Fibroblast of lung (primary cell): ENCODE measurements around the gene GNB1L. TPM values are rescaled to one million over a fixed set of nuclear protein-coding genes. Genes with fewer than 3 reads are reported as not detected.

Source experiments
- DNase-seq, 2 donors: peaks; one replicate each; pipeline versions ENCODE4 v3.0.0 to v3.0.0-alpha.2; 2010; ENCODE audit warnings: low read depth in 2 of 2
- H2AFZ ChIP-seq: 2 replicates; pipeline ENCODE4 v1.5.1; 2012; ENCODE audit warnings: low read length, control low read depth, inconsistent platforms
- H3K27ac ChIP-seq: 2 replicates; pipeline ENCODE4 v1.5.1; 2011; ENCODE audit warnings: low read length, control low read depth; ENCODE audit not compliant: insufficient read depth
- H3K27me3 ChIP-seq: 2 replicates; pipeline ENCODE4 v1.5.1; 2011; ENCODE audit warnings: mild to moderate bottlenecking, low read length; ENCODE audit not compliant: control insufficient read depth, insufficient read depth
- H3K36me3 ChIP-seq: 2 replicates; pipeline ENCODE4 v1.5.1; 2011; ENCODE audit warnings: low read length; ENCODE audit not compliant: control insufficient read depth, insufficient read depth
- H3K4me1 ChIP-seq: 2 replicates; pipeline ENCODE4 v1.5.1; 2011; ENCODE audit warnings: low read length; ENCODE audit not compliant: control insufficient read depth, insufficient read depth; ENCODE audit errors: extremely low read depth
- H3K4me2 ChIP-seq: 2 replicates; pipeline ENCODE4 v1.5.1; 2011; ENCODE audit warnings: low read length, control low read depth; ENCODE audit not compliant: insufficient read depth; ENCODE audit errors: extremely low read depth
- H3K4me3 ChIP-seq, 4 experiments: fragments of 200-600 bp in 1 of 4; sonication (generic) in 1 of 4; replicated peaks in 1 of 4; 2 replicates each; pipeline ENCODE4 v1.5.1; 2011 to 2016; ENCODE audit warnings: low read length in 4 of 4, low read depth in 3 of 4, mild to moderate bottlenecking in 3 of 4, control low read depth in 2 of 4, inconsistent platforms in 1 of 4, mixed read lengths in 1 of 4; ENCODE audit not compliant: insufficient read depth in 1 of 4; ENCODE audit errors: control extremely low read depth in 1 of 4
- H3K79me2 ChIP-seq: 2 replicates; pipeline ENCODE4 v1.5.1; 2012; ENCODE audit warnings: mild to moderate bottlenecking, low read length, inconsistent platforms; ENCODE audit not compliant: control insufficient read depth, insufficient read depth
- H3K9ac ChIP-seq: 2 replicates; pipeline ENCODE4 v1.5.1; 2011; ENCODE audit warnings: mild to moderate bottlenecking, low read length, control low read depth; ENCODE audit not compliant: insufficient read depth
- H3K9me3 ChIP-seq: 2 replicates; pipeline ENCODE4 v1.5.1; 2012; ENCODE audit warnings: low read depth, low read length; ENCODE audit not compliant: control insufficient read depth, insufficient read depth
- H4K20me1 ChIP-seq: 2 replicates; pipeline ENCODE4 v1.5.1; 2011; ENCODE audit warnings: low read length; ENCODE audit not compliant: control insufficient read depth, insufficient read depth; ENCODE audit errors: extremely low read depth
- EZH2 ChIP-seq: IDR thresholded peaks from 2 replicates; pipeline ENCODE4 v1.5.1; 2012; ENCODE audit warnings: low read length, control low read depth, mild to moderate bottlenecking; ENCODE audit errors: missing control alignments
- polyA plus RNA-seq, 2 donors: library from polyadenylated mRNA; depleted of rRNA in 1 of 2; stranded (reverse) in 1 of 2; unstranded in 1 of 2; fragments of >200 nt; gene quantifications; 2 replicates each; pipeline ENCODE4 v1.2.1, GENCODE V29; 2011 to 2012; ENCODE audit warnings: missing spikeins in 1 of 2
- total RNA-seq: library from RNA; depleted of rRNA; stranded (reverse); fragments of >200 nt; gene quantifications from 2 replicates; pipeline ENCODE4 v1.2.1, GENCODE V29; 2014
- TF ChIP-seq, protein P1 (sequence below), 2 donors: IDR thresholded peaks in 1 of 2; conservative IDR thresholded peaks in 1 of 2; 1 replicate in 1 of 2; 2 replicates in 1 of 2; pipeline ENCODE4 v1.5.1; 2011 to 2012; ENCODE audit warnings: low read length in 2 of 2, control low read depth in 1 of 2, inconsistent platforms in 1 of 2, low read depth in 1 of 2, mild to moderate bottlenecking in 1 of 2

The GNB1L gene
- total and polyA plus RNA-seq, 2 donors (not counting 1 experiment from before 2014, with no cell fraction given), result 1.4 to 7.8 TPM

DNA sequence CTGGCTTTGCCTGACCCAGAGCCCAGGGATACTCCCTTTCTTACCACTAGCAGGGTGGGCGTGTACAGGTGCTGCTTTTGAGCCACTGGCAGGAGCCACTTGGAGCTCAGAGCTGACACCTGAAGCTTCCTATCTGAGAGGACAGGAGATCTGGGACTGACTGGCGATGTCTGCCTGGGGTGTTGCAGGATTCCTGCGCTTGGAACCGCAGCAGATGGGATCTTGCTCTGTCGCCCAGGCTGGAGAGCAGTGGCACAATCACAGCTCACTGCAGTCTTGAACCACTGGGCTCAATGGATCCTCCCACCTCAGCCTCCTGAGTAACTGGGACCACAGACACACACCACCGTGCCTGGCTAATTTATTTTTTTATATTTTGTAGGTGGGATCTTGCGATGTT is 113.6 kb downstream of the GNB1L start:
- Histone ChIP-seq H3K4me3 (no peak overlapping the region), H3K9ac (no peak overlapping the region), H3K4me1 (no peaks in the 10 kb centered on the region), H3K9me3 (no peaks in the 10 kb centered on the region), H3K36me3 (no peaks in the 10 kb centered on the region), H2AFZ (no peak overlapping the region), H3K27ac (no peak overlapping the region), H4K20me1 (no peaks in the 10 kb centered on the region), H3K27me3 (no peaks in the 10 kb centered on the region), H3K4me2 (no peak overlapping the region), H3K79me2 (no peaks in the 10 kb centered on the region)
- DNase-seq, result no peak
- no peak for TF ChIP-seq EZH2
- TF ChIP-seq, protein P1, sequence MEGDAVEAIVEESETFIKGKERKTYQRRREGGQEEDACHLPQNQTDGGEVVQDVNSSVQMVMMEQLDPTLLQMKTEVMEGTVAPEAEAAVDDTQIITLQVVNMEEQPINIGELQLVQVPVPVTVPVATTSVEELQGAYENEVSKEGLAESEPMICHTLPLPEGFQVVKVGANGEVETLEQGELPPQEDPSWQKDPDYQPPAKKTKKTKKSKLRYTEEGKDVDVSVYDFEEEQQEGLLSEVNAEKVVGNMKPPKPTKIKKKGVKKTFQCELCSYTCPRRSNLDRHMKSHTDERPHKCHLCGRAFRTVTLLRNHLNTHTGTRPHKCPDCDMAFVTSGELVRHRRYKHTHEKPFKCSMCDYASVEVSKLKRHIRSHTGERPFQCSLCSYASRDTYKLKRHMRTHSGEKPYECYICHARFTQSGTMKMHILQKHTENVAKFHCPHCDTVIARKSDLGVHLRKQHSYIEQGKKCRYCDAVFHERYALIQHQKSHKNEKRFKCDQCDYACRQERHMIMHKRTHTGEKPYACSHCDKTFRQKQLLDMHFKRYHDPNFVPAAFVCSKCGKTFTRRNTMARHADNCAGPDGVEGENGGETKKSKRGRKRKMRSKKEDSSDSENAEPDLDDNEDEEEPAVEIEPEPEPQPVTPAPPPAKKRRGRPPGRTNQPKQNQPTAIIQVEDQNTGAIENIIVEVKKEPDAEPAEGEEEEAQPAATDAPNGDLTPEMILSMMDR (conservative IDR thresholded peaks at IDR 0.05 in 1 of 2, IDR thresholded peaks at IDR 0.05 in 1 of 2; ENCODE audit: low read depth in 1 of 2, low read length in 2 of 2), result no peak

DNA sequence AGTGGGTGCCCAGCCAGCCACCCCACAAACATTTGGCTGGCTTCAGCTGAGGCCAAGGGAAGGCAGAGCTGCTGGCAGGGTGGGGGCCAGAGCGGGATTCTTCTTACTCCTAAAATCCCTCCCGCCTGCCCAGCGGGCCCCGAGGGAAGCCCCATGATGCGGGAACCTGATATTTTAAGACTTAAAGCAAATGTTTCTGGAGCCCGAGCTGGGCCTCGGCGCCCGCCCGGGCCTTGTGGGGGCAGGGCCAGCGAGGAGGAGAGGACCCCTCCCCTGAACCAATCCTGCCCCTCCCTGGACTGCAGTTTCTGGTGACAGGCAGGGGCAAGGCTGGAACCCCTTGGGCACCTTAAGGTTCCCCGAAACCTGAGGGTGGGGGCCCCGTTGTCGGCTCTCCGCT is 114.1 kb downstream of the GNB1L start:
- H3K4me2 ChIP-seq, result no peak overlapping the region
- H3K27me3 ChIP-seq, result no peaks in the 10 kb centered on the region
- no peaks in the 10 kb centered on the region for H3K36me3 ChIP-seq
- no peaks in the 10 kb centered on the region for H3K79me2 ChIP-seq
- TF ChIP-seq EZH2, result no peak
- TF ChIP-seq, protein P1 (conservative IDR thresholded peaks at IDR 0.05 in 1 of 2, IDR thresholded peaks at IDR 0.05 in 1 of 2; ENCODE audit: low read depth in 1 of 2, low read length in 2 of 2), result no peak
- no peak overlapping the region for H3K27ac ChIP-seq
- no peaks in the 10 kb centered on the region for H3K9me3 ChIP-seq
- no peak overlapping the region for H3K9ac ChIP-seq
- H4K20me1 ChIP-seq, result no peaks in the 10 kb centered on the region
- DNase-seq, result no peak
- H2AFZ ChIP-seq, result no peak overlapping the region
- H3K4me1 ChIP-seq, result no peaks in the 10 kb centered on the region
- H3K4me3 ChIP-seq, result no peak overlapping the region

DNA sequence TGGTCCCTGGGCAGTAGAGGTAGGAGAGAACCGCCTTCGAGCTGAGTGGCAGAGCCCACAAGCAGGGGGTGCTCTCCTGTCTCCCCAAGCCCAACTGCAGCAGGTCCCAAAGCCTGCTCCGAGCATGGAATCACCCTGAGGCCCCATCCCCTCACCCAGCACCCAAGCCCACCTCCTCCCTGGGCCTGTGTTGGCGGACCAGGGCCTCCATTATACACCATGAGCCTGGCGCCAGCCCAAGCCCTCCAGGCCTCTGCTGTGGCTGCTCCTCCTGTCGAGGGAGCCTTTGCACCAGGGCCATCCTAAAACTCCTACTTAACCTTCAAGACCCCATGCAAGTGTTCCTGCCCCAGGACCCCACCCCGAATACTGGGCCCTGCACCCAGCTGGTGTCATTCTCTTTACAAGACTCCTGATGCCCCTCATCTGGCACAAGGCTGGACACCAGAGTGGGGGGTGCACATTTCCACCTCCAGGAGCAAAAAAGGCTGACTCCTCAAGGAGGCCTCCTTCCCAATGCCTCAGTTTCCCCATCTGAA is 114.7 kb downstream of the GNB1L start:
- Histone ChIP-seq H3K9me3 (no peaks in the 10 kb centered on the region), H3K27me3 (no peaks in the 10 kb centered on the region), H3K9ac (no peak overlapping the region), H3K79me2 (no peaks in the 10 kb centered on the region), H3K36me3 (no peaks in the 10 kb centered on the region), H3K4me1 (no peaks in the 10 kb centered on the region), H3K4me3 (no peak overlapping the region), H2AFZ (no peak overlapping the region), H3K4me2 (no peak overlapping the region), H3K27ac (no peak overlapping the region), H4K20me1 (no peaks in the 10 kb centered on the region)
- TF ChIP-seq, protein P1 (conservative IDR thresholded peaks at IDR 0.05 in 1 of 2, IDR thresholded peaks at IDR 0.05 in 1 of 2; ENCODE audit: low read depth in 1 of 2, low read length in 2 of 2), result no peak
- no peak for TF ChIP-seq EZH2
- DNase-seq, result no peak
